ENCODE results near the gene TXLNB. TPM values are rescaled to one million over a fixed set of nuclear protein-coding genes. Genes with fewer than 3 reads are reported as not detected.
A peak's percentile ranks its signal among the peaks of the same experiment; 100 is the strongest.
"Not testable (repeated sequence)": the region's sequence is repeated elsewhere in the genome, so short reads cannot be mapped to it uniquely, and the experiment has no call there.

Gene TXLNB
- total RNA-seq, 1 experiment from 2014 or later, result not detected

DNA sequence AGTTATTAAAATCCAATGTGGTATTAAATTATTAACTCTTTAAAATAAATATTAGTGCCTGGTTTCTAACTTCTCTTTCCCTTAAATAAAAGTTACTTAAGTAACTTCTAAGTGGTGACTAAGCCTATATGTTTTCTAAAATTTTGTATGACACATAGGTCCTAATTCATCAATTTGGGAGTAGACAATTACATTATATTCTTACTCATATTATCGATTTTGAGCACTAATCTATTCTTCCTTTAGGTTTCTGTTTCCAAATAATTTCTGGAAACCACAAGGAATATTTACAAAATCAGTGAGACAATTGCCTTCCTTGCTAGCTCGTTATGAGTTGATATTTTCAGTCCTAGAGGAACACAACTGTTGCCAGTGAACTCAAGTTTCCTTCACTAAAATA lies 28.3 kb upstream of the TXLNB start:
- DNase-seq, result no peak
- no peaks in the 10 kb centered on the region for H3K27me3 ChIP-seq
- H3K4me3 ChIP-seq, result no peak overlapping the region
- H3K9me3 ChIP-seq, result no peaks in the 10 kb centered on the region
- no peaks in the 10 kb centered on the region for H3K36me3 ChIP-seq

DNA sequence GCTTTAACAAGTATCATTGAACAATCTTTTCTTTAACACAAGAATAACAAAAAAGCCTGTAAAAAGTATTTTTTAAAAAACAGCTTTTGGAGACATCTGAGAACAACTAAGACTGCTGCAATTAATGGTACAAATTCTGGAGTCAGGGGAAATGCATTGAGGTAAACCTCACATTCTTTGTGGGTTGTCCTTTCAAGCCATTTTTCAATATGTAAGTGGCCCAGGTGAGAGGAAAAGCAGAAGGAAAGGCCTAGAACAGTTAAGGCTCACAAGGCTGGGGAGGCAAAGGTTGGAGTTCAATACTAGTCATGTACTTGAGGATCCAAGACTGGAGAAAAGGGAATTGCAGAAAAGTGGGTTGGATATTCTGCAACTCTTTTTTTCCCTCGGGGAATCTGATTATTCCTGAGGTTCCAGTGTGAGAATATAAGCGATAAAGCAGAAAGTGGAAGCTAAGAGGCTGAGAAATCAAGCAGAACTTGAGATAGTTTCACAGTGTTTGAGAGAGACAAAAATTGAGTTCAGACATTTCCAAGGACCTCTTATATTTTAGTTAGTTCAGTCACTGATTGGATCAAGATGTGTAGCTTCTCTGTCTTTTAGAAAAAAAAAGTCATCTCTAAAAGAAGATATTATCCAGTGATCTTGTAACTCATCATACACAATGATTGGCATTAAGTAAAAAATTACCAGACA lies 25.0 kb upstream of the TXLNB start:
- H3K9me3 ChIP-seq, result no peaks in the 10 kb centered on the region
- no peak overlapping the region for H3K4me3 ChIP-seq
- no peak for DNase-seq
- no peaks in the 10 kb centered on the region for H3K36me3 ChIP-seq
- H3K27me3 ChIP-seq, result no peaks in the 10 kb centered on the region

DNA sequence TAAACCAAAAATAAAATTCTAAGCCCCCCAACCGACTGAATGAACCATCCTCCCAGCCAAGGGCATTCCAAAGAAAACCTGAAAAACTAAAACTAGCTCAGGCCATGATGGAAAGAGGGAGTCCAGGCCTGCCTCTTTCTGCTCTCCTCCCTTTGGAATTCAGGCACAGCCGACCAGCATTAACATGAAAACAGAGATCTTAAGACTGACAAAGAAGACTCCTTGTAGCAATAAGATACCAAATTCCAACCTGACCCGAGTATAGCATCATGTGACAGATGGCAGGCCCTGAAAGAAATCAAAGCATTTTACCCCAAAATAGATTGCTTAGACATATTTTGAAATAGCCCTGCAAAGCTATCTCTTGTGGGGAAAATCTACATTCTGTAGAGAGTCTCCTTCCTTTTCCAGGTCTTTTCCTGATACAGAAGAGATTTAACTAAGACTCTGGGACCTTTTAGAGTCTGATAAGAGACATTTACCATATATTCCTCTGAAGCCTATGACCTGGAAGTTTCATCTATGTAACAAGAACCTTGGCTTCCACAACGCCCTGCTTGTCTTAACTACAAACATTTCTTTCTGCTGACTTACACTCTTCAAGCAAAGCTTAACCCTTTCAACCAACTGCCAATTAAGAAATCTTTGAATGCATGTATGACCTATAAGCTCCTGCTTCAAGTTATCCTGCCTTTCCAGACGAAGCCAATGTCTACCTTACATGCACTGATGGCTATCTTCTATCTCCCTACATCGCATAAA lies 22.2 kb upstream of the TXLNB start:
- no peaks in the 10 kb centered on the region for H3K9me3 ChIP-seq
- no peak for DNase-seq
- no peak overlapping the region for H3K4me3 ChIP-seq
- no peaks in the 10 kb centered on the region for H3K27me3 ChIP-seq
- no peaks in the 10 kb centered on the region for H3K36me3 ChIP-seq

DNA sequence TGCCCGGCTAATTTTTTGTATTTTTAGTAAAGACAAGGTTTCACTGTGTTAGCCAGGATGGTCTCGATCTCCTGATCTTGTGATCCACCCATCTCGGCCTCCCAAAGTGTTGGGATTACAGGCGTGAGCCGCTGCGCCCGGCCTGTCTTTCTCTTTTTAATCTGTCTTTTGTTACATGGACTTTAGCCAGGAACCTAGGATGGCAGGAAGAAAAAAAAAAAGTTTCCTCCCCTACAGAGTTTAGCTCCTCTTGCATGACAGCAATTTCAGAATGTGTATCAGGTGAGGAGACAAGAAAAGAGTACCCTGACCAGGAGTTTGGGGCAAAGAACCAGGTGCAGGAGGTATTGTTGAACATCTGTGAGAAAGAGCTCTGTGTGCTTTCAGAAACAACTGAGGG lies 21.4 kb upstream of the TXLNB start:
- Histone ChIP-seq H3K4me3 (no peak overlapping the region), H3K36me3 (no peaks in the 10 kb centered on the region), H3K9me3 (no peaks in the 10 kb centered on the region), H3K27me3 (no peaks in the 10 kb centered on the region)
- DNase-seq, result no peak

DNA sequence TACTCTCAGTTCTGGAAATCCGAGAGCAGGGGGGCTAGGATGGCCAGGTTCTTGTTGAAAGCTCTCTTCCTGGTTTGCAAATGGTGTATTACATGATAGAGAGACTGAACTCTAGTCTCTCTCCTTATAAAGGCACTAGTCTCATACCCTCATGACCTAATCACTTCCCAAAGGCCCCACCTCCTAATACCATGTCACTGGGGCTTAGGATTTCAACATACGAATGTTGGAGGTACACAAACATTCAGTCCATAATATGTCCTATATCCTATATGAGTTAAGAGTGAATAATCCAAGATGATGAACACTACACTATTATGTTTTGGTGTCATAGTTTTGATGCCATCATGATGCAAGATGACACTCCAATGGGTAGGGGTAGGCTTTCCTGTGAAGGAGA lies 20.0 kb upstream of the TXLNB start:
- Histone ChIP-seq H3K36me3 (no peaks in the 10 kb centered on the region), H3K27me3 (no peaks in the 10 kb centered on the region), H3K4me3 (no peak overlapping the region), H3K9me3 (no peaks in the 10 kb centered on the region)
- DNase-seq, result no peak

DNA sequence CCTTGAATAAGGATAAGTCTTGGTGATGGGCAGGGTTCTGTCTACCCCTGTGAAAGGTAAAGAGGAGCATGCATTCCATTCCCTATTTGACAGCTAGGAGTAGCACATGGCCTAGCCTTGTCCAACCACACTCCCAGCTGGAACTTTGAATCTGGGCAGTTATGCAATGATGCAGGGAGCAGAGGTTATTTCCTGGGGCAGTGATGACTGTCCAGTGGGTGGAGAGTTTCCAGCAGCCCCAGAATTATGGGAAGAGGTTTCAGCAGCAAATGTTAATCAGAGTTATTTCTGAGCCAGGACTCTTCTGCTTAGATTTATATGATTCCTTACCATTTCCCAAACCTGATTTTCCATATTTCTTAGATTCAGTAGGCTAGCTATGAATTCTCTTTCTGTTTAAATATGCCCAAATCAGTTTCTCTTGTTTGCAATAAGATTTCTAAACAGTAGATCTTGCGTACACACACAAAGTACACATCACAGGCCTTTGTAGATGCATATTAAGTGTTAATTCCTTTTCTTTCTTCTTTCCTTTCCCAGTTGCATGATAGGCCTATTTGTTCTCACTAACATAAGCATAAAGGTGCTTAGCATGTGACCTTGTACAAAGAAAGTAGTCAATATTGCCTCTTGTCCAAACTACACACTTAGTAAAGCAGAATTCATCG lies 17.3 kb upstream of the TXLNB start:
- no peaks in the 10 kb centered on the region for H3K9me3 ChIP-seq
- peak; percentile 53 for DNase-seq
- no peaks in the 10 kb centered on the region for H3K36me3 ChIP-seq
- no peak overlapping the region for H3K4me3 ChIP-seq
- H3K27me3 ChIP-seq, result no peaks in the 10 kb centered on the region

DNA sequence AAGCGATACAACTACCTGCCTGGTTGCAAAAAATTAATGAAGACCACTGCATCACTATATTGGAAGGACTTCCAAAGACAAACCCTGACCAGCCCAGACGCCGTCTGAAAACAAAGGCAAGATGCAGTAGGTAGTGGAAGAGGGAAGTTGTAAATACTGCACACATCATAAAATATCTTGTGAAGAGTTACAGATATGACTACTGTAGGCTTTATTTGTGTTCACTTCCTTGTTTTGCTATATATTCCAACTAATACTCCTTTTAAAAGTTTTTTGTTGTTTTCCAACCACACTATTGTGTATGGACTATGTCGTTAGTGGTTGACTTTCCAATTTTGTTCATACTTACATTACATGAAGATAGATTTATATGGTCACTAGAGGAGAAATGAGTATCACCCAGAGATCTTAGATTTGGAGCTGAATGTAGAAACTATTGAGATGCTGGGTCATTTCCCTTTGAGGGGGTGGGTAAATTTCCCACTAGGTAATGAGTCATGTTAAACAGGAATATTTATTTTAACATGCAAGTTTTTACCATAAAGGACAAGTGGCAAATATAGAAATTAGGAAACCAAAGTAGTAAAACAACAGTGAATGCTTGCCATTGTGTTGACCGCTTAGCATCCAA lies 16.6 kb upstream of the TXLNB start:
- H3K4me3 ChIP-seq, result no peak overlapping the region
- H3K9me3 ChIP-seq, result no peaks in the 10 kb centered on the region
- no peaks in the 10 kb centered on the region for H3K36me3 ChIP-seq
- no peaks in the 10 kb centered on the region for H3K27me3 ChIP-seq
- DNase-seq, result no peak

DNA sequence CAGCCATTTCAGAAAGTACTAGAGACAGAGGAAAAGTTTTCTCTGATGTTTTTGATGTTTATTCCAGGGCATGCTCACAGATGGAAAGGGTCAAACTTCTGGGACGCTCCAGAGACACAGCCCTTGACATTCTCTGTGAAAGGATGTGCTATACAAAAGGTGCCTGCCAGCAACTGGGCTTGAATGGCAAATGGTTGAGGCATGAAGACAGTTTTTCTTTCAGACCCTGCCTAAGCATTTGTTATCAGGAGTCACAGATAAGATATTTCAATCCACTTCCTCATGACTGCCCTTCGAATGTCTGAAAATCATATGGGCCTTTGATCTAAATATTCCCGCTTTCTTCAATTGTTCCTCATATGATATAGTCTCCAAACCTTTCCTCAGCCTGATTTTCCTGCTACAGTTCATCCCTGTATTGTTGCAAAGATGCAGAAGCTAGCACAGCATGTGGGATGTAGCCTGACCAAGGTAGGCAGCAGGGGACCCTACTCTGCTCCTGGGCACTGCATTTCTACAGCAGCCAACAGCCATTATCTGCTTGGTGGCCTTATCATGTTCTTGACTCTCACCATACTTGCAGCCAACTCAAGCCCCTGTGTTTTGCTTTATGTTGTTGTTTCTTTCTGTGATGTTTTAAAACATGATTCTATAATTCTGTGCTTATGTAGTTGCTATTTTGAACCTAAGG lies 14.6 kb upstream of the TXLNB start:
- Histone ChIP-seq H3K27me3 (no peaks in the 10 kb centered on the region), H3K9me3 (no peaks in the 10 kb centered on the region), H3K4me3 (no peak overlapping the region), H3K36me3 (no peaks in the 10 kb centered on the region)
- DNase-seq, result no peak

DNA sequence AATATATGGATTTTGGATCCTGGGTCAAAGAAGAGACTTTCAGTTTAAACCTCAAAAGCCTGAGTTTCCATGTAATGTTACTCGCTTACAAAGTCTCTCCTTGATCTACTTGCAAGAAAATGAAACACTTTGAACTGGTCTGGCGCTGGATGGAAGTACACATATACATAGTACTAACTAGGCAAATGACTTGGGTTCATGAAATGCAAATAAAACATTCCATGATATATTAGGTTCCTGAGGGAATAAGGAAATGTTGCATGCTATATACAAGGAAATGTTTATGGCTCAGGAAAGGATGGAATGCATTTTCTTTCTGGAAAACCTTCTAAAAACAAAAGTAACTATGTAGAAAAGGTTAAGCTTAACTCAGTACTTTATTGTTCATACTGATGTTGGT lies 11.4 kb upstream of the TXLNB start:
- no peak for DNase-seq
- Histone ChIP-seq H3K4me3 (no peak overlapping the region), H3K27me3 (no peaks in the 10 kb centered on the region), H3K9me3 (no peaks in the 10 kb centered on the region), H3K36me3 (no peaks in the 10 kb centered on the region)

DNA sequence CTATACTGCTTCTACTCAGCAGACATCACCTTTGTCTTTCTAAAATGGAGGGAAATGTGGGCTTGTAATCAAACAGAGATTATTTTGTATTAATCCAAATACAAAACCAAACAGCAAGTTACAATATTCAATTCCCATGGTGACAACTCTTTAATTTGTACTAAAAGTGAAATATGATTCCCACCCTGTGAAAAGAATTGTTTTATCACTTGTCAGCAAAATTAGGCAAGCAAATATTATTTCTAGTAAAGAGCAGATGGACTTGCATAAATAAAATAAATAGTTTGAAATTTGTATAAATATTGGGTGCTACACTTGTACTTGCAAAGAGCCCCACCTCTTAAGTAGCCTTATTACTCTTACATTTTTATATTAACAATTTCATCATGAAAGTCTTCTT lies 6.1 kb upstream of the TXLNB start:
- Histone ChIP-seq H3K36me3 (no peaks in the 10 kb centered on the region), H3K4me3 (no peak overlapping the region), H3K9me3 (no peaks in the 10 kb centered on the region), H3K27me3 (no peaks in the 10 kb centered on the region)
- DNase-seq, result no peak

DNA sequence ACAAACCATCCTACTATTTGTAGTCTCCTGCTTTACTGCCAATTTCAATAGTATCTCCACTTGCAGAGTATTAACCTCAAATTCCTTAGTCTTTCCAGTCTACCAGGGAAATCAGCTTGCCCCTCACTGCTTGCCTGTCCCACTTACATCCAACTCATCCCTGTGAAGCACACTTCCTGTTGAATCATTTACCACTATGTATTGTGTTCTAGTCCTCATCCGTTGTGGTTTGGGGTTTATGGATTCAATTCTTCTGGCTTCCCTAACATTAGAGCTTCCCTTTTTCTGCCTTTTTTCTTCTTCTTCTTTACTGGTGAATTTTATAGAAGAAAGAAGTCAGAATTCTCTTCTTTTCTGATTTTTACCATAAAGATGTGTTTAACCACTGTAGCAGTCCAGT lies 5.1 kb upstream of the TXLNB start:
- H3K36me3 ChIP-seq, result no peaks in the 10 kb centered on the region
- no peak for DNase-seq
- H3K27me3 ChIP-seq, result no peaks in the 10 kb centered on the region
- no peaks in the 10 kb centered on the region for H3K9me3 ChIP-seq
- H3K4me3 ChIP-seq, result no peak overlapping the region

DNA sequence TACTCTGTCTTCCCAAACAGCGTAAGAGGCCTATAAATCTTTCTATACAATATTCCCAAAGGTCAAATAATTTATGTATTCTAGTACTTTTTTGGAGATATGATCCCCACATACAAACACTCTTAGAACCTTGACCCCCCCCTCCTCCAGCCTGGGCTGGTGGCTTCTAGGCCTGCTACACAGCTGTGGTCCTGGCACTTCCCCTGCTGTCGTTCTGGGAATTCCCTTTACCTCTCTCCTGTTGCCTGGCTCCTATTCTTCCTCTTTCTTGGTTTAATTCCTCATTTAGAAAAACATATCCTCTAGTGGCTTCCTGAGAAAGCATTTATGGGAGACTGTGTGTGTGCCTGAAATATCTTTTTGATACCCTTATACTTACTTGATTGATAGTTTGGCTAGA lies 4.1 kb upstream of the TXLNB start:
- Histone ChIP-seq H3K27me3 (no peaks in the 10 kb centered on the region), H3K9me3 (no peaks in the 10 kb centered on the region), H3K4me3 (no peak overlapping the region), H3K36me3 (no peaks in the 10 kb centered on the region)
- DNase-seq, result no peak

DNA sequence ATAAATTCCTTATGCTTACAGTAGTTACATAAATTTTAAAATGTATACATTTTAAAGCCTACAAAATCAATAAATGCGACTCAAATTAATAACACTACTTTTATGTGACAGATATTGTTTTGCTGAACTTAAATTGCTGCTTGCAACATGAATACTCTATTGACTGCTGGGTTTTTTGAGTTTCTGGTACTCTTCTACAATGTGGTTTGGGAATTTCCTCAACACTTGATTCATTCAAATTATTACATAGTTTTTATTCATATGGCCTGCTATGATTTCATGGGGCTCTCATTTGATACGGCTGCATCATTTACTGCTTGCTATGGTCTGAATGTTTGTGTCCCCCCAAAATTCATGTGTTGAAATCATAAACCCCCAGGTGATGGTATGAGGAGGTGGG lies 2.3 kb upstream of the TXLNB start:
- no peaks in the 10 kb centered on the region for H3K27me3 ChIP-seq
- no peak overlapping the region for H3K4me3 ChIP-seq
- DNase-seq, result no peak
- H3K9me3 ChIP-seq, result no peaks in the 10 kb centered on the region
- no peaks in the 10 kb centered on the region for H3K36me3 ChIP-seq

DNA sequence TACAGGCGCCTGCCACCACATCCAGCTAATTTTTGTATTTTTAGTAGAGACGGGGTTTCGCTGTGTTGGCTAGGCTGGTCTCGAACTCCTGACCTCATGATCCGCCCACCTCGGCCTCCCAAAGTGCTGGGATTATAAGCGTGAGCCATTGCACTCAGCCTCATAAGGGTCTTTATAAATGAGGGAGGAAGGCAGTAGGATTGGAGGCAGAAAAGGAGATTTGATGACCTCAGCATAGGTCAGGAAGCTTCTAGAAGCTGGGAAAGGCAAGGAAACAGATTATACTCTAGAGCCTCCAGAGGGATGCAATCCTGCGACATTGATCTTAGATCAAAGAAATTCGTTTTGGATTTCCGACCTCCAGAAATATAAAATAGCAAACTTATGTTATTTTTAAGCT lies 1.4 kb upstream of the TXLNB start:
- H3K9me3 ChIP-seq, H3K36me3 ChIP-seq, H3K4me3 ChIP-seq, DNase-seq, H3K27me3 ChIP-seq: not testable (repeated sequence)

DNA sequence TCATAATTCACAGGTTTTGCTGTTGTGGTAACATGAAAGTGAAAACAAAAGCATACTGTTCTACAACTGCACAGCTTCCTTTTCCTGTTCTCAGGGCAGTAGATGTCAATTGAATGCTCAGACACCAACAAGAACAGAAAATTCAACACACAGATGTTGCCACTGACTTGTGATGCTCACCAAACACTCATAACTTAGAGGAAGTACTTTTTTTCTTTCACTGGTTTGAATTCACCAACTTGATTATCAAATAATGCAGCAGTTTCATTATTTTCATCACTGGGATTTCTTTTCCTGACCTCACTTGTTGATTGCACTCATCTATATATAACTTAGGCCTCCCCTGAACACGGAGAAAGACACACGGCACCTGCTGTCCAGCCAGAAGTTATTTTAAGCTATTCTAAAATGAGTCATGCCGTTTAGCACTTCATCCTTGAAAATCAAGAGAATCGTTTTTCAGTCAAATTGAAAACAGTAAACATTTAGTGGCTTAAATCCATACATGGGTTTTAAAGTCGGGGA lies 949 bp downstream of the TXLNB start:
- no peaks in the 10 kb centered on the region for H3K9me3 ChIP-seq
- no peak overlapping the region for H3K4me3 ChIP-seq
- peak; percentile 19 for DNase-seq
- H3K36me3 ChIP-seq, result no peaks in the 10 kb centered on the region
- no peaks in the 10 kb centered on the region for H3K27me3 ChIP-seq

DNA sequence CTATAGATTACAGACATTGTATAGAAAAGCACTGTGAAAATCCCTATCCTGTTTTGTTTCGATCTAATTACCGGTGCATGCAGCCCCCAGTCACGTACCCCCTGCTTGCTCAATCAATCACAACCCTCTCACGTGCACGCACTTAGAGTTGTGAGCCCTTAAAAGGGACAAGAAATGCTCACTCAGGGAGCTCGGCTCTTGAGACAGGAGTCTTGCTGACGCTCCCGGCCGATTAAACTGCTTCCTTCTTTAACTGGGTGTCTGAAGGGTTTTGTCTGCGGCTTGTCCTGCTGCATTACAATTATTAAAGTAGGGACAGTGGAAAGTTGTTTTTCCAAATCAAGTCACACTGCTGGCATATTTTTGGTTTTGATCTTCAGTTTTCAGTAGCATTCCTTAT lies 2.6 kb downstream of the TXLNB start:
- Histone ChIP-seq H3K9me3 (no peaks in the 10 kb centered on the region), H3K36me3 (no peaks in the 10 kb centered on the region), H3K4me3 (no peak overlapping the region), H3K27me3 (no peaks in the 10 kb centered on the region)
- DNase-seq, result no peak
